ENCODE results near the gene ZFAND2A. TPM values are rescaled to one million over a fixed set of nuclear protein-coding genes. Genes with fewer than 3 reads are reported as not detected.
"Not testable (repeated sequence)": the region's sequence is repeated elsewhere in the genome, so short reads cannot be mapped to it uniquely, and the experiment has no call there.

The ZFAND2A gene
- total and polyA plus RNA-seq, 12 donors = 11.8 to 54.1 (median 20.2) TPM

DNA sequence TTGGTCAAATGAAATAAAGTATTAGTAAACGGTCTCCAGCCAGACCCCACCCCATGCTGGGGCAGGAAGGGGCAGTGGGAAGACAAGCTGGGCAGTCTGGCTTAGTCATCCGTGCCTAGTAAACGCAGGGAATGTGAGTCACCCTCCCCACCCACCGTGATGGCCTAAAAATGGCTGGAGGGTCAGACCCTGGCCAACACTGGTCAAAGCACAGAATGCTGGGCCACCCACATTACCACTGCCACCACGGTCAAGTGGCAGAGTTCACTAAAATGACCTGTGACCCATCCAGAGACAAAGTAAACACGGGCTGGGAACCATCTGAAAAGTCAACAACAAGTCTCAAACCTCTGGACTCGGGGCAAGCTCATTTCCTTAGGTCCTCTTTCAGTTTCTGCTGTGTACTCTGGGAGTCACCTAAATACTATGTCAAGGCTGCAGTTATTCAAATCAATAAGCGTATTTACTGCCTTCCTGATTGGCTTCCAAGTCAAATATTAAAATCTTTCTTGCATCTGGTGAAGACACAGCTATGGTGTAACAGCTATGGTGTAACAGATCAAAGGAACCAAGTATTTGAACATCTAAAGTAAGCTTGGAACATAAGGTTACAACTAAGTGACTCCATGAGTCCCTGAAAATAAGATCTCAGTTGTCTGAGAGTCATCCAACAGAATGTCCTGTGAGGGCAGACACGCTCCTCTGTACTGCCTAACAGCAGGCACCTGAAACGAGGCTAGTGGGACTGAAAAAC, 3.0 kb downstream of the ZFAND2A start:
- H3K36me3 ChIP-seq (replicated peaks in 1 of 2) = peaks cover 0 to 55% of the 10 kb centered on the region in 2 donors
- whole genome bisulfite sequencing, 4 donors = 45 to 50% (median 49%) methylated on average over 9 to 10 of the region's 10 CpGs
- intact Hi-C loops (cut with DNase I) = no loop called here
- H3K9me3 ChIP-seq (replicated peaks in 1 of 3) = no peaks in the 10 kb centered on the region
- TF ChIP-seq, protein P1, sequence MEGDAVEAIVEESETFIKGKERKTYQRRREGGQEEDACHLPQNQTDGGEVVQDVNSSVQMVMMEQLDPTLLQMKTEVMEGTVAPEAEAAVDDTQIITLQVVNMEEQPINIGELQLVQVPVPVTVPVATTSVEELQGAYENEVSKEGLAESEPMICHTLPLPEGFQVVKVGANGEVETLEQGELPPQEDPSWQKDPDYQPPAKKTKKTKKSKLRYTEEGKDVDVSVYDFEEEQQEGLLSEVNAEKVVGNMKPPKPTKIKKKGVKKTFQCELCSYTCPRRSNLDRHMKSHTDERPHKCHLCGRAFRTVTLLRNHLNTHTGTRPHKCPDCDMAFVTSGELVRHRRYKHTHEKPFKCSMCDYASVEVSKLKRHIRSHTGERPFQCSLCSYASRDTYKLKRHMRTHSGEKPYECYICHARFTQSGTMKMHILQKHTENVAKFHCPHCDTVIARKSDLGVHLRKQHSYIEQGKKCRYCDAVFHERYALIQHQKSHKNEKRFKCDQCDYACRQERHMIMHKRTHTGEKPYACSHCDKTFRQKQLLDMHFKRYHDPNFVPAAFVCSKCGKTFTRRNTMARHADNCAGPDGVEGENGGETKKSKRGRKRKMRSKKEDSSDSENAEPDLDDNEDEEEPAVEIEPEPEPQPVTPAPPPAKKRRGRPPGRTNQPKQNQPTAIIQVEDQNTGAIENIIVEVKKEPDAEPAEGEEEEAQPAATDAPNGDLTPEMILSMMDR (IDR thresholded peaks at IDR 0.05) = no peak
- TF ChIP-seq POLR2A (IDR thresholded peaks at IDR 0.05) = no peak
- H3K4me3 ChIP-seq = no peak overlapping the region
- no peak for DNase-seq
- peaks cover 7 to 20% of the 10 kb centered on the region in 2 donors for H3K4me1 ChIP-seq (replicated peaks in 1 of 2)
- no peaks in the 10 kb centered on the region for H3K27me3 ChIP-seq
- peak overlapping the region in 1 of 5 donors; percentile 42 for H3K27ac ChIP-seq

DNA sequence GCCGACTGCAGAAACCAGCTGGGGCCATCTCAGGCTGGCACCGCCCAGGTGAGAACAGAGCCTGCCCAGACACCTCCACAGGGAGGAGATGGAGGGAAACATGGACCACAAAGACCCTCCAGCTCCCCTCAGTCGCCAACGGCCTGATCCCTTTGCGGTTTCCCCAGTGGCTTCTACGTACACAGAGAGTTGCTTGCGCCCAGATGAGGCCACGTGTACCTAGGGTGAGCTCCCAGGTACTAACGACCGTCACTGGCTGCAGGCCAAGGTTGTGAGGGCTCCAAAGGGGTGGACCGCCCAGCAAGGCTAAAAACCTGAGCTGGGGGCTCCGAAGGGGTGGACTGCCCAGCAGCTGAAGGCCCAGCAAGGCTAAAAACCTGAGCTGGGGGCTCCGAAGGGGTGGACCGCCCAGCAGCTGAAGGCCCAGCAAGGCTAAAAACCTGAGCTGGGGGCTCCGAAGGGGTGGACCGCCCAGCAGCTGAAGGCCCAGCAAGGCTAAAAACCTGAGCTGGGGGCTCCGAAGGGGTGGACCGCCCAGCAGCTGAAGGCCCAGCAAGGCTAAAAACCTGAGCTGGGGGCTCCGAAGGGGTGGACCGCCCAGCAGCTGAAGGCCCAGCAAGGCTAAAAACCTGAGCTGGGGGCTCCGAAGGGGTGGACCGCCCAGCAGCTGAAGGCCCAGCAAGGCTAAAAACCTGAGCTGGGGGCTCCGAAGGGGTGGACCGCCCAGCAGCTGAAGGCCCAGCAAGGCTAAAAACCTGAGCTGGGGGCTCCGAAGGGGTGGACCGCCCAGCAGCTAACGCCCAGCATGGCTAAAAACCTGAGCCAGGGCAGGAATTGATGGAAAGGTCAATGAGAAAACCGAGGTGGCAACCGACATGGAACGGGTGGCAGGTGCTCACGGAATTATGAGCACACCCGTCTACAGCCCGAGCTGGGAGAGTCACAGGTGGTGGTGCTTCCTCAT, 3.9 kb downstream of the ZFAND2A start:
- H3K27ac ChIP-seq = peak overlapping the region in 1 of 5 donors; percentile 42
- H3K4me3 ChIP-seq; H3K27me3 ChIP-seq; H3K9me3 ChIP-seq (replicated peaks in 1 of 3); DNase-seq; intact Hi-C loops (cut with DNase I): not testable (repeated sequence)
- H3K36me3 ChIP-seq (replicated peaks in 1 of 2) = peaks cover 0 to 63% of the 10 kb centered on the region in 2 donors
- WGBS, 4 donors = 79 to 90% (median 86%) methylated on average over 16 to 21 of the region's 33 CpGs
- peaks cover 7 to 15% of the 10 kb centered on the region in 2 donors for H3K4me1 ChIP-seq (replicated peaks in 1 of 2)

DNA sequence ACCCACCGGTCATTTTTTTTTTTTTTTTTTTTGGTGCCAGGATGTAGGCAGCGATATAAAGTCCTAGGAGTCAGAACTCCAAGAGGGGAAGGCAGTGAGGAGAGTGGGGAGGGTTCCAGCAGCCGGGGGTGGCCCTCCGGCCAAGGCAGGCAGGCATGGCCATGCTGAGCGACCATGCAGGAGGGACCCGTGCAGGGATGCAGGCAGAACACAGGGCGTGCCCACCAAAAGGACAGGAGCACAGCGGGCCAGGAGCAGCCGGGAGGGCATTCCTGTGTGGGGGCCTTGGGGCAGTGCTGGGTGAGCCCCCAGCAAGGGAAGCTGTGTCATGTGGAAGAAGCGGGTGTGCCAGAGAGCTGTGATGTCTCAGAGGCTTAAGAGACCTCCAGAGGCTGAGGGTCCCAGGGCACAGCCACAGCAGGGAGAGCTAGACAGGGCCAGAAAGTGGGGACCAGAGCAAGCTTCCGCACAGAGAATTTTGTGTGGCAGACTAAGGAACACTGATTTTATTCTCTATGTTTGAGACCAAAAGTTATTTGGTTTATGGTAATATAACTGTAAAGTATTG, 5.7 kb downstream of the ZFAND2A start:
- no peak overlapping the region for H3K27ac ChIP-seq
- H3K36me3 ChIP-seq (replicated peaks in 1 of 2) = peaks cover 0 to 67% of the 10 kb centered on the region in 2 donors
- WGBS, 4 donors = 88 to 96% (median 90%) methylated on average over 5 to 11 of the region's 11 CpGs
- no peak overlapping the region for H3K4me3 ChIP-seq
- H3K4me1 ChIP-seq (replicated peaks in 1 of 2) = peaks cover 7 to 10% of the 10 kb centered on the region in 2 donors
- TF ChIP-seq, protein P1 (IDR thresholded peaks at IDR 0.05) = no peak
- TF ChIP-seq POLR2A (IDR thresholded peaks at IDR 0.05) = no peak
- H3K27me3 ChIP-seq = no peaks in the 10 kb centered on the region
- intact Hi-C loops (cut with DNase I) = no loop called here
- no peaks in the 10 kb centered on the region for H3K9me3 ChIP-seq (replicated peaks in 1 of 3)
- no peak for DNase-seq

DNA sequence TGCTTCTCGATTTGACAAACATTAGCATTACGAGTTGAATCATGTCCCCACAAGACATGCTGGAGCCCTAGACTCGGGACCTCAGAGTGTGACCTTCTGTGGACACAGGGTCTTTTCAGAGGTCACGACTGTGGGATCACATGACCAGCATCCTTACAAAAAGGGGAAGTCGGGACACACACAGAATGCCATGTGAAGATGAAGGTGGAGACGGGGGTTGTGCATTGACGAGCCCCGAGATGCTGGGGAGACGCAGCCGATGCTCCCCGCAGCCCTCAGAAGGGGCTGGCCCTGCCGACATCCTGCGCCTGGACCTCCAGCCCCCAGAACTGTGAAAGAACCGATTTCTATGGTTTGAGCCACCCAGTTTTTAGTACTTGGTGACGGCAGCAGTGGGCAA, 7.5 kb downstream of the ZFAND2A start:
- Histone ChIP-seq H3K36me3 (replicated peaks in 1 of 2) (peaks cover 0 to 62% of the 10 kb centered on the region in 2 donors), H3K4me1 (replicated peaks in 1 of 2) (no peaks in the 10 kb centered on the region), H3K4me3 (no peak overlapping the region), H3K9me3 (replicated peaks in 1 of 3) (no peaks in the 10 kb centered on the region), H3K27me3 (no peaks in the 10 kb centered on the region), H3K27ac (no peak overlapping the region)
- DNase-seq = no peak
- intact Hi-C loops (cut with DNase I) = no loop called here
- TF ChIP-seq, protein P1 (IDR thresholded peaks at IDR 0.05) = no peak
- TF ChIP-seq POLR2A (IDR thresholded peaks at IDR 0.05) = no peak
- 86 to 89% (median 87%) methylated on average over 15 of the region's 15 CpGs for WGBS, 4 donors
